ENCODE results near the gene RNF168.
"Not testable (repeated sequence)": the region's sequence is repeated elsewhere in the genome, so short reads cannot be mapped to it uniquely, and the experiment has no call there.

- TF ChIP-seq CTCF, POLR2A (IDR thresholded peaks at IDR 0.05): not testable (repeated sequence)
Measured at GRCh38 chr3:196424421-196424820, 79.1 kb downstream of the RNF168 start.
